CD14-positive monocyte (primary cell): Measurements from ENCODE around the gene VIP. TPM values are rescaled to one million over a fixed set of nuclear protein-coding genes. Genes with fewer than 3 reads are reported as not detected.

ENCODE experiments used
- DNase-seq, 3 donors: peaks; one replicate each; pipeline ENCODE4 v3.0.0-alpha.2; 2011 to 2022
- H2AFZ ChIP-seq: 2 replicates; pipeline ENCODE4 v1.6.0; 2012; ENCODE audit warnings: mild to moderate bottlenecking, low read depth, low read length, inconsistent platforms; ENCODE audit not compliant: insufficient read depth, poor library complexity, severe bottlenecking
- H3K27ac ChIP-seq, 2 donors: 1 replicate in 1 of 2; 2 replicates in 1 of 2; pipeline ENCODE4 v1.5.1; 2012 to 2013; ENCODE audit warnings: low read length in 2 of 2, control low read depth in 1 of 2, inconsistent platforms in 1 of 2, low read depth in 1 of 2, mild to moderate bottlenecking in 1 of 2
- H3K27me3 ChIP-seq, 2 donors: one replicate each; pipeline versions ENCODE4 v1.6.0 to v1.6.1; 2011 to 2013; ENCODE audit warnings: low read length in 2 of 2; ENCODE audit not compliant: control insufficient read depth in 2 of 2, insufficient read depth in 2 of 2
- H3K36me3 ChIP-seq, 2 donors: replicated peaks in 1 of 2; 1 replicate in 1 of 2; 2 replicates in 1 of 2; pipeline versions ENCODE4 v1.5.1 to v1.6.1; 2012 to 2013; ENCODE audit warnings: low read length in 2 of 2, control low read depth in 1 of 2, inconsistent platforms in 1 of 2, mild to moderate bottlenecking in 1 of 2; ENCODE audit not compliant: insufficient read depth in 2 of 2, control insufficient read depth in 1 of 2
- H3K4me1 ChIP-seq, 2 donors: 1 replicate in 1 of 2; 2 replicates in 1 of 2; pipeline versions ENCODE4 v1.5.1 to v1.6.1; 2012 to 2013; ENCODE audit warnings: low read length in 2 of 2, control low read depth in 1 of 2, inconsistent platforms in 1 of 2, mild to moderate bottlenecking in 1 of 2, moderate library complexity in 1 of 2; ENCODE audit not compliant: insufficient read depth in 2 of 2, control insufficient read depth in 1 of 2
- H3K4me2 ChIP-seq: replicated peaks from 2 replicates; pipeline ENCODE3; 2012; ENCODE audit warnings: low read length, moderate library complexity, mild to moderate bottlenecking; ENCODE audit not compliant: poor library complexity, severe bottlenecking; ENCODE audit errors: extremely low read depth
- H3K4me3 ChIP-seq, 3 experiments: fragments of 200-600 bp in 1 of 3; sonication (generic) in 1 of 3; replicated peaks in 1 of 3; 1 replicate in 2 of 3; 2 replicates in 1 of 3; pipeline ENCODE4 v1.5.1; 2011 to 2013; ENCODE audit warnings: low read length in 3 of 3, mild to moderate bottlenecking in 3 of 3, control low read depth in 2 of 3, low read depth in 2 of 3, inconsistent platforms in 1 of 3, moderate library complexity in 1 of 3
- H3K79me2 ChIP-seq: 2 replicates; pipeline ENCODE4 v1.6.0; 2012; ENCODE audit warnings: mild to moderate bottlenecking, control low read depth, inconsistent platforms, low read length, moderate library complexity; ENCODE audit not compliant: insufficient read depth
- H3K9ac ChIP-seq: 2 replicates; pipeline ENCODE4 v1.6.0; 2017; ENCODE audit warnings: low read length, mild to moderate bottlenecking; ENCODE audit not compliant: insufficient read depth, poor library complexity, severe bottlenecking
- H3K9me3 ChIP-seq, 2 donors: replicated peaks in 1 of 2; 1 replicate in 1 of 2; 2 replicates in 1 of 2; pipeline versions ENCODE4 v1.5.1 to v1.6.1; 2012 to 2013; ENCODE audit warnings: low read length in 2 of 2, control low read depth in 1 of 2; ENCODE audit not compliant: control insufficient read depth in 1 of 2, insufficient read depth in 1 of 2
- H4K20me1 ChIP-seq: 2 replicates; pipeline ENCODE4 v1.6.0; 2012; ENCODE audit warnings: mild to moderate bottlenecking, low read length, control low read depth, moderate library complexity; ENCODE audit not compliant: insufficient read depth
- H3K27ac Mint-ChIP-seq, 7 donors: one replicate each; pipeline ENCODE4 v1.8.0; 2020; ENCODE audit warnings: mild to moderate bottlenecking in 7 of 7, mixed read lengths in 7 of 7, moderate library complexity in 6 of 7, inconsistent platforms in 2 of 7
- H3K27me3 Mint-ChIP-seq, 3 donors: one replicate each; pipeline ENCODE4 v1.8.0; 2021 to 2022; ENCODE audit warnings: low read depth in 3 of 3, mild to moderate bottlenecking in 3 of 3, mixed read lengths in 3 of 3, moderate library complexity in 3 of 3, inconsistent platforms in 1 of 3
- H3K36me3 Mint-ChIP-seq, 2 donors: one replicate each; pipeline ENCODE4 v1.8.0; 2020; ENCODE audit warnings: mixed read lengths in 2 of 2, inconsistent platforms in 1 of 2, mild to moderate bottlenecking in 1 of 2
- H3K4me1 Mint-ChIP-seq: one replicate; pipeline ENCODE4 v1.8.0; 2020; ENCODE audit warnings: mild to moderate bottlenecking, mixed read lengths
- H3K4me3 Mint-ChIP-seq, 2 donors: one replicate each; pipeline ENCODE4 v1.8.0; 2020; ENCODE audit warnings: mild to moderate bottlenecking in 2 of 2, mixed read lengths in 2 of 2, moderate library complexity in 1 of 2
- H3K9me3 Mint-ChIP-seq, 7 donors: one replicate each; pipeline ENCODE4 v1.8.0; 2020 to 2022; ENCODE audit warnings: mixed read lengths in 7 of 7, mild to moderate bottlenecking in 6 of 7, moderate library complexity in 6 of 7, inconsistent platforms in 2 of 7
- WGBS: methylation state at CpG from one replicate; pipeline ENCODE4 v1.1.5; 2013; ENCODE audit warnings: missing lambda C conversion rate; ENCODE audit not compliant: insufficient coverage; 5-methylcytosine and 5-hydroxymethylcytosine counted together
- intact Hi-C, 2 donors: fragments of 100-400 bp; cut with micrococcal nuclease; formaldehyde crosslinking; loops; one replicate each; pipeline versions ENCODE4 v1.15.0 to v1.15.1; 2023
- polyA plus RNA-seq, 3 donors: library from polyadenylated mRNA; depleted of rRNA in 1 of 3; unstranded in 2 of 3; stranded (reverse) in 1 of 3; fragments of 300-500 nt in 2 of 3; fragments of >200 nt in 1 of 3; fragmentation: Illumina TruSeq in 2 of 3; gene quantifications; 1 replicate in 2 of 3; 2 replicates in 1 of 3; pipeline ENCODE4 v1.2.3, GENCODE V29; 2012 to 2021
- TF ChIP-seq, protein P1 (sequence below): fragments of 200-600 bp; IDR thresholded peaks from one replicate; pipeline ENCODE4 v1.8.0; 2022; ENCODE audit warnings: antibody characterized with exemption, mild to moderate bottlenecking

The VIP gene
- polyA plus RNA-seq, 3 donors, result not detected

DNA sequence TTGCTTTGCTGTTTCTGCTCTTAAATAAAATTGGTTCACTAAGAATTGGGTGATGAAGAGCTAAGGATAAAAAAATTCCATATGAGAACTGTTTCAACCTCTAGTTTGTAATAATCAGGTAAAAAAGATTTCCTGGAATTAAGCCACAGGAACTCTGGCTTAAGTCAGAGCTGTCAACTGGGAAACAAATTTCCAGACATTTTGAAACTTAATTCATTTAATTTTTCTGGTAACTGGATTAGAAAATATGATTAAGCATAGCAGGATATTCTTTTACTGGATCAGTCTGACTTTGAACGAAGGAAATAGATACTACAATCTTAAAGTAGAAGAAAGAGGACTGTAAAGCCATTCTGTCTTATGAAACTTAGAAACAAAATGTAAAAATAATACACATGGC, 1.3 kb upstream of the VIP start:
- no peaks in the 10 kb centered on the region for H3K27me3 ChIP-seq
- H3K36me3 Mint-ChIP-seq, result no peaks in the 10 kb centered on the region
- H3K27ac Mint-ChIP-seq, result no peak overlapping the region
- no peak for DNase-seq
- no peaks in the 10 kb centered on the region for H3K4me1 Mint-ChIP-seq
- H3K27ac ChIP-seq, result no peak overlapping the region
- H3K4me1 ChIP-seq, result no peaks in the 10 kb centered on the region
- no peak overlapping the region for H3K4me3 ChIP-seq
- H3K9me3 Mint-ChIP-seq, result no peaks in the 10 kb centered on the region
- H3K27me3 Mint-ChIP-seq, result peaks cover 0 to 3% (median 1%) of the 10 kb centered on the region in 3 donors
- intact Hi-C loops, result no loop called here
- WGBS, result no CpG with 5 or more reads among the region's 1 CpG
- H3K4me3 Mint-ChIP-seq, result no peak overlapping the region
- H3K4me2 ChIP-seq, result no peak overlapping the region
- no peaks in the 10 kb centered on the region for H3K79me2 ChIP-seq
- H3K9me3 ChIP-seq, result no peaks in the 10 kb centered on the region
- TF ChIP-seq, protein P1, sequence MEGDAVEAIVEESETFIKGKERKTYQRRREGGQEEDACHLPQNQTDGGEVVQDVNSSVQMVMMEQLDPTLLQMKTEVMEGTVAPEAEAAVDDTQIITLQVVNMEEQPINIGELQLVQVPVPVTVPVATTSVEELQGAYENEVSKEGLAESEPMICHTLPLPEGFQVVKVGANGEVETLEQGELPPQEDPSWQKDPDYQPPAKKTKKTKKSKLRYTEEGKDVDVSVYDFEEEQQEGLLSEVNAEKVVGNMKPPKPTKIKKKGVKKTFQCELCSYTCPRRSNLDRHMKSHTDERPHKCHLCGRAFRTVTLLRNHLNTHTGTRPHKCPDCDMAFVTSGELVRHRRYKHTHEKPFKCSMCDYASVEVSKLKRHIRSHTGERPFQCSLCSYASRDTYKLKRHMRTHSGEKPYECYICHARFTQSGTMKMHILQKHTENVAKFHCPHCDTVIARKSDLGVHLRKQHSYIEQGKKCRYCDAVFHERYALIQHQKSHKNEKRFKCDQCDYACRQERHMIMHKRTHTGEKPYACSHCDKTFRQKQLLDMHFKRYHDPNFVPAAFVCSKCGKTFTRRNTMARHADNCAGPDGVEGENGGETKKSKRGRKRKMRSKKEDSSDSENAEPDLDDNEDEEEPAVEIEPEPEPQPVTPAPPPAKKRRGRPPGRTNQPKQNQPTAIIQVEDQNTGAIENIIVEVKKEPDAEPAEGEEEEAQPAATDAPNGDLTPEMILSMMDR, result no peak
- no peaks in the 10 kb centered on the region for H3K36me3 ChIP-seq
- H4K20me1 ChIP-seq, result no peaks in the 10 kb centered on the region
- H2AFZ ChIP-seq, result no peak overlapping the region
- no peak overlapping the region for H3K9ac ChIP-seq

DNA sequence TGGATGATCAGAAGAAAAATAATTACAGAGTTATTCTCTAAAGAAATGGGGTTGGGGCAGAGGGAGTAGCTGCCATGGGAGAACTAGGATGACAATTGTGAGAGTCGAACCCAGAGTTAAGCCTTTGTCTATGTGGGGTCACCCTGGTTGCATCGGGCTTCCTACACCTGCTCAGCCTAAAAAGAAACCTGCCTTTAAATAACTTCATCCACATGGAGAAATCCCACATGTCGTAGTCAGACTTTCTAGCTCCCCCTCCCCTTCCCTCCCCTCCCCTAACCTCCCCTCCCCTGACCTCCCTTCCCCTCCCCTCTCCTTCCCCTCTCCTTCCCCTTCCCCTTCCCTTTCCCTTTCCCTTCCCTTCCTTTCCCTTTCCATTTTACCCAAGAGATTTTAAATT, 14.7 kb downstream of the VIP start:
- Histone ChIP-seq H2AFZ (no peak overlapping the region), H3K27ac (no peak overlapping the region), H4K20me1 (no peaks in the 10 kb centered on the region), H3K27me3 (no peaks in the 10 kb centered on the region), H3K9me3 (no peaks in the 10 kb centered on the region), H3K9ac (no peak overlapping the region), H3K36me3 (no peaks in the 10 kb centered on the region), H3K4me1 (no peaks in the 10 kb centered on the region), H3K4me2 (no peak overlapping the region), H3K79me2 (no peaks in the 10 kb centered on the region), H3K4me3 (no peak overlapping the region)
- no peaks in the 10 kb centered on the region for H3K36me3 Mint-ChIP-seq
- TF ChIP-seq, protein P1, result no peak
- no peaks in the 10 kb centered on the region for H3K9me3 Mint-ChIP-seq
- H3K27ac Mint-ChIP-seq, result no peak overlapping the region
- intact Hi-C loops, result no loop called here
- H3K4me3 Mint-ChIP-seq, result peak overlapping the region in 1 of 2 donors; percentile 3
- DNase-seq, result no peak
- peaks cover 0 to 3% (median 2%) of the 10 kb centered on the region in 3 donors for H3K27me3 Mint-ChIP-seq
- WGBS, result 100% methylated on average over 1 of the region's 3 CpGs
- H3K4me1 Mint-ChIP-seq, result no peaks in the 10 kb centered on the region
